ENCODE measurements around the gene STARD8. TPM values are rescaled to one million over a fixed set of nuclear protein-coding genes. Genes with fewer than 3 reads are reported as not detected.

The STARD8 gene
- polyA plus RNA-seq, 1 donor from 2014 or later, result 0.09 TPM

DNA sequence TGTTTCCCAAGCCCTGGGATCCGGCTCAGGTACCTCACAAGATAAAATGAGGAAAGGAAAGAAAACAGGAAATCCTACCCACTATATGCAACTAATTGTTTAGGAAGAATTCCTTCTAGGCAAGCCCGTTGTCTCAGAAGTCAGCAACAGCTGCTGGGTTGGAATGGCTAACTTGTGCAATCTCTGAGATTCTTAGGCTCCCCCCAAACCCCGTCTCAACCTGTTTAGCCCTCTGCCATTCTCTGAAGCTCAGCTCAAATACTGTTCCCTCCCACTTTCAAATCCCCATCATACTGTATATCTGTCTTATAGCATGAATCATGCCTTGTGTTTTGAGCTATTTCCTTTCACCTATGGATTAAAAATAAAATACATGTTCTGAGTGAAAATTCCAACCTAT is 28.9 kb downstream of the STARD8 start:
- Histone ChIP-seq H3K27ac (ENCODE audit: low read length) (no peak overlapping the region), H3K27me3 (ENCODE audit: insufficient read depth, low read depth, low read length) (no peaks in the 10 kb centered on the region), H3K9ac (ENCODE audit: low read length) (no peak overlapping the region), H3K79me2 (replicated peaks; ENCODE audit: insufficient read depth, low read length) (no peaks in the 10 kb centered on the region), H3F3A (ENCODE audit: insufficient read depth, low read length, poor library complexity, severe bottlenecking) (no peaks in the 10 kb centered on the region), H4K20me1 (ENCODE audit: insufficient read depth) (no peaks in the 10 kb centered on the region), H3K9me3 (ENCODE audit: low read length) (no peaks in the 10 kb centered on the region), H3K36me3 (ENCODE audit: insufficient read depth, low read length) (no peaks in the 10 kb centered on the region), H3K4me2 (ENCODE audit: low read length) (no peak overlapping the region), H3K4me3 (ENCODE audit: low read length) (no peak overlapping the region), H2AFZ (ENCODE audit: low read depth, low read length) (no peak overlapping the region), H3K9me2 (ENCODE audit: insufficient read depth, low read length) (no peaks in the 10 kb centered on the region)
- TF ChIP-seq EP300 (conservative IDR thresholded peaks at IDR 0.05; ENCODE audit: poor library complexity, severe bottlenecking) (no peak), SMC3 (conservative IDR thresholded peaks at IDR 0.05; ENCODE audit: poor library complexity) (no peak), TAF1 (IDR thresholded peaks at IDR 0.05; ENCODE audit: low read depth) (no peak), REST (IDR thresholded peaks at IDR 0.05; ENCODE audit: borderline replicate concordance) (no peak), EZH2 (IDR thresholded peaks at IDR 0.05; ENCODE audit: borderline replicate concordance, insufficient read depth, low read length, poor library complexity, severe bottlenecking) (no peak), MXI1 (conservative IDR thresholded peaks at IDR 0.05; ENCODE audit: poor library complexity, severe bottlenecking) (no peak), CTCF (IDR thresholded peaks at IDR 0.05; ENCODE audit: poor library complexity, severe bottlenecking) (no peak), POLR2AphosphoS5 (IDR thresholded peaks at IDR 0.05) (no peak), RAD21 (conservative IDR thresholded peaks at IDR 0.05) (no peak)

- H3K27me3 ChIP-seq (ENCODE audit: insufficient read depth, low read depth, low read length), result no peaks in the 10 kb centered on the region
- H3F3A ChIP-seq (ENCODE audit: insufficient read depth, low read length, poor library complexity, severe bottlenecking), result no peaks in the 10 kb centered on the region
- H3K27ac ChIP-seq (ENCODE audit: low read length), result no peak overlapping the region
- no peaks in the 10 kb centered on the region for H3K9me2 ChIP-seq (ENCODE audit: insufficient read depth, low read length)
- no peak overlapping the region for H3K4me2 ChIP-seq (ENCODE audit: low read length)
- H2AFZ ChIP-seq (ENCODE audit: low read depth, low read length), result no peak overlapping the region
- H3K4me3 ChIP-seq (ENCODE audit: low read length), result no peak overlapping the region
- TF ChIP-seq RAD21 (conservative IDR thresholded peaks at IDR 0.05) (no peak), TAF1 (IDR thresholded peaks at IDR 0.05; ENCODE audit: low read depth) (no peak), REST (IDR thresholded peaks at IDR 0.05; ENCODE audit: borderline replicate concordance) (no peak), SMC3 (conservative IDR thresholded peaks at IDR 0.05; ENCODE audit: poor library complexity) (no peak), POLR2AphosphoS5 (IDR thresholded peaks at IDR 0.05) (no peak), EP300 (conservative IDR thresholded peaks at IDR 0.05; ENCODE audit: poor library complexity, severe bottlenecking) (no peak), CTCF (IDR thresholded peaks at IDR 0.05; ENCODE audit: poor library complexity, severe bottlenecking) (no peak)
- H4K20me1 ChIP-seq (ENCODE audit: insufficient read depth), result no peaks in the 10 kb centered on the region
- no peaks in the 10 kb centered on the region for H3K9me3 ChIP-seq (ENCODE audit: low read length)
- H3K36me3 ChIP-seq (ENCODE audit: insufficient read depth, low read length), result no peaks in the 10 kb centered on the region
- H3K9ac ChIP-seq (ENCODE audit: low read length), result no peak overlapping the region
- H3K79me2 ChIP-seq (replicated peaks; ENCODE audit: insufficient read depth, low read length), result no peaks in the 10 kb centered on the region
These were observed 30.5 kb downstream of the STARD8 start for GRCh38 chrX:68677998-68678397.
